Activated naive CD4-positive, alpha-beta T cell treated with anti-CD3 and anti-CD28 coated beads, Interleukin-2, amount 50 U/mL, for 16 hours (primary cell): Measurements from ENCODE around the gene CAPN7.

Experiments used
- DNase-seq: peaks from one replicate; pipeline ENCODE4 v3.0.0-alpha.2; 2020

CAPN7 gene

GRCh38 chr3:15255215-15255614 lies 49.2 kb downstream of the CAPN7 start:
- no peak for DNase-seq

- DNase-seq, result no peak
These were observed 50.9 kb downstream of the CAPN7 start for GRCh38 chr3:15256861-15257341.

DNA sequence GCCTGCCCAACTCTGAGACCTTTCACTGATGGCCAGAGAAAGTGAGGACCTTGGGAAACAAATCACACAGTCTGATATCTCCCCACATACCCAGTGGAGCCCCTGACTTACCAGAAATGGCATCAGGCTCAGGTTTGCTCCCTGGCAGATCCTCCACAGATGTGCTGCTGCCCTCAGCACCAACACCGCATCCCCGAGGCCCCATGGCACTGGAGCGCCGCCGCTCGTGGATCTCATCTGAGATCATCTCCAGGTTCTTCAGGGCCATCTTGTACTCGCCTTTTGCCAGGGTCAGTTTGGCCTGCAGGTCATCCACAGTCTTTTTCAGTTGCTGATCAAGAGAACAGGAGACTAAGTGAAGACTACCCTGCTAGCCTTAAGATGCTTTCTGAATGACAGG lies 52.7 kb downstream of the CAPN7 start:
- DNase-seq, result no peak

DNA sequence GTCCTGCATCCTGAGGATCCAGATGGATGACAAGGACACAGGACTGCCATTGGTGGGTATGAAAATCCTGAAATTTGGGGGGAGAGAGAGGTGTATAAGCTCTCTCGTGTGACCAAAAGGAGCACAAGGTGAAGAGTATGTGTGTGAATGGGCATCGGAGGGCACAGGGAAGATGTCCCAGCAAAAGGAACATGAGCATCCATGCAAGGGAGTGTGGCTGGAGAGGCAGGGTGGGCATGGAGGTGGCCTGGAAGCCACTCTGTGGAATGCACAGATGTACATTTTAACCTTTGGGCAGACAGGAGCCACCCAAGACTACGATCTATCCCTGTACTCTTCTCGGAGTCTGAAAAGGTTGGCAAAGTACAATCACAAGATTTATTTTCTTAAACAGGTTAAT lies 54.5 kb downstream of the CAPN7 start:
- no peak for DNase-seq

DNA sequence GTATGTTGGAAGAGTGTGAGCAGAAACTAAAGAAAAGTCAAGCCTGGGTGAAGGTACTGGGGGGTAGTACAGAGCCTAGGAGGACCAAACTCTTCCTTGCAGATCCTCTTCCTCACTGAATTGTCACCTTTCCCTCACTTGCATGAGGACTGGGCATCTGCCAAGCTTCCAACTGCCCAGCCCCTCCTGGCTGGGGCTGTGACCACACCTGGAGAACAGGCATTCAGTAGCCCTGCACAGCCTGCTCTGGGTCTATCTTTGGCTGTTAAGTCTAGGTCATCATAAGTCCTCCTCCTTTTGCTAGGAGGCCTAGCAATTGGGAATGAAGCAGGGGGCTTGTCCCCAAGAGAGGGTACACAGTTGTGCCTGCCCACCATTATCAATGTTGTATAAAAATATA lies 55.2 kb downstream of the CAPN7 start:
- no peak for DNase-seq

- DNase-seq, result no peak
These were observed 56.0 kb downstream of the CAPN7 start for GRCh38 chr3:15262021-15262420.

- no peak for DNase-seq
These were observed 57.1 kb downstream of the CAPN7 start for GRCh38 chr3:15263120-15263519.

DNA sequence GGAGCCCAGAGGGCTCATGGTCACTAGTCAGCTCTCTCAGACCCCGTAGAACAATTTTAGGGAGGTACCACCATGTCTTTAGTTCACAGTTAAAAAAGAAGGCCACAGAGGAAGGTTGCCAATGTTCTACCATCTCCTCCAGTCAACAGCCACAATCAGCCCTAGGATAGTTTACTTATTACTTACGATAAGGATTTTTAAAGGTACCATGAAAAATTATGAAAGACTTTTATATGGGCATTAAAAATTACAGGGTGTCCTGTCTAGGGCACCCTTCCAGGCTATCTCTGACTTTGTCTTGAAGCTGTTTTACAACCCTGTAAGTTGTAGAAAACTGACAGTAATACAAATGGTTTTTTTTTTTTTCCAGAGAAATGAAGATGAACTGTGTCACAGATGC lies 57.9 kb downstream of the CAPN7 start:
- DNase-seq, result no peak

GRCh38 chr3:15264486-15264885 lies 58.4 kb downstream of the CAPN7 start:
- DNase-seq, result no peak

DNA sequence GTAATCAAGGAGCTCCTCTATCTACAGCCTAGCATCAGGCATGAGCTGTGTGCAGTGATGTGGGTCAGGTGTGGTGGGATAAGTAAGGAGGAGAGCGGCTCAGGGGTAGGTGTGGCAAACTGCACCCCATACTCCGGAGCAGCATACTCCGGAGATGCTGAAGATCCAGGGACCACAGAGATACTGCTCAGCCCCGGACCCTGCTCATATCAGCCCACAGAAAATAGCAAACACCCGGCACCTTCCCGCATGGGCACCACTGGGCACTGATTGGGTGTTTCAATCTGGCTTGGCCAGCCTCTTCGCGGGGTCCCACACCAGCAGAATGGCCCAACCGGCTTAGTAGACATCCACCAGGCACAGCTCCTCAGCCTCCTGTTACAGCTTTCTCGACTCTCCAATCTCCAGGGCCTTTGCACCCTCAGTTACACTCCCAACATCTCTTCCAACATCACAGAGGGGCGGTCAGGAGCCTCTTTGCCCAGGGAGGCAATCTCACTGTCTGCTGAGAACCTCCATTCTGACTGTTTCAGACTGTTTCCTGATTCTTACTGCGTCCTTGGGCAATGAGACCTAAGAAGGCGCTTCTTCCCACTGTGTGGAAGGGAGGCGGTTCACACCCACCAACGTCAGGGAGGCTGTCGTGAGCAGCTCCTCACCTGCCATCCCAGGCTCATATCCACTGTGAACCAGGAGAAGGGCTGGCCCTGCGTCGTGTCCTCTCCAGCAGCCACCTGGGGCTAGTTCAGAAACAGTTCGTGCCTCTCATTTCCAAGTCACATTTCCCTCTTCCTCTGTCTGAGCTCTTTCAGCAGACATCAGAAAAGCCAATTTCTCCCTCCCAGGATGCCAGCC lies 59.8 kb downstream of the CAPN7 start:
- DNase-seq, result no peak

- no peak for DNase-seq
These were observed 60.7 kb downstream of the CAPN7 start for GRCh38 chr3:15266510-15267376.

GRCh38 chr3:15267502-15267901 lies 61.5 kb downstream of the CAPN7 start:
- no peak for DNase-seq

- DNase-seq, result peak; percentile 88
These were observed 62.1 kb downstream of the CAPN7 start for GRCh38 chr3:15268033-15268631.

GRCh38 chr3:15269091-15269989 lies 63.3 kb downstream of the CAPN7 start:
- peak; percentile 87 for DNase-seq

- DNase-seq, result no peak
These were observed 65.0 kb downstream of the CAPN7 start for GRCh38 chr3:15271030-15271429.

DNA sequence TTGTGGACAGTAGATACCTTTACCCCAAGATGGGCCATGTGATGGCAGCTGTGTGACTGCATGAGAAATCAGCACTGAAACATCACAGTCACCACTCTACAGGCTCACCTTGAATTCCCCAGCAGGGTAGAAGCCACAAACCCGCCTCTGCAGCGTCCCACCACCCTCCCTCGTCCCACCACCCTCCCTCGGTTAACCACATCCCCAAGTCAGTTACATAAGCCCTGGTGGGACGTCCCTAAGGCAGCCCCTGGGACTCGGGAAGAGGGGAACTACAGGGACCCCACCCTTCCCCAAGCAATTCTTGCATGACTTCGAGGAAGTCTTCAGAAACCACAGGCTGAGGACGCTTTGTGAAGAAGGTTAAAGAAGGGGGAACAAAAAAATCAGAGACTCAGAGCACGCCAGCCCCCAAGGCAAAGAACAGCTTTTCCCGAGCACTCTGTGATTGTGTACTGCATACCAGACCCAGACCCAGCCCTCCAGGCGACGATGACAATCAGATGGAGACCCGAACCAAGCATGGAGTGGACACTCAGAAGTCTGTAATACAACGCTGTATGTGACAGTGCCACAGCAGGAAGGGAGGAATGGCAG lies 65.8 kb downstream of the CAPN7 start:
- peak; percentile 74 for DNase-seq

- DNase-seq, result no peak
These were observed 66.6 kb downstream of the CAPN7 start for GRCh38 chr3:15272426-15273196.

DNA sequence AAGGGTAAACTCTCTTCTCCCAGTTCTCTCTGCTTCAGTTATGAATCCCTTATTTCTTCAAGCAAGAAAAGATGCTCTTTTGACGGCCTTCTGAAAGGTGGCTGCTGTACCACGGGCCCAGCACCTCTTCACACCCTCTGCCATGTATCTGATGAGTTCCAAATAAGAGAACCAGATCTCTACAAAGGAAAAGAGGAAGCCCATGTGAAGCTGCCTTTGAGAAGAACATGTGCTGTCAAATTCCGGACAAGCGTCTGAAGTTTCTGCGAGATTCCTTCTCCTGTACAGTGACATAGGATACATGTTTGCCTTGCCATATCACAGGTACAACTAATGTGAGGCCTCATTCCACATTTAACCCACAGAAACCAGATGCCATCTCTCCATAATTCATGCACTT lies 67.2 kb downstream of the CAPN7 start:
- DNase-seq, result no peak

GRCh38 chr3:15276028-15276724 lies 70.1 kb downstream of the CAPN7 start:
- DNase-seq, result no peak

DNA sequence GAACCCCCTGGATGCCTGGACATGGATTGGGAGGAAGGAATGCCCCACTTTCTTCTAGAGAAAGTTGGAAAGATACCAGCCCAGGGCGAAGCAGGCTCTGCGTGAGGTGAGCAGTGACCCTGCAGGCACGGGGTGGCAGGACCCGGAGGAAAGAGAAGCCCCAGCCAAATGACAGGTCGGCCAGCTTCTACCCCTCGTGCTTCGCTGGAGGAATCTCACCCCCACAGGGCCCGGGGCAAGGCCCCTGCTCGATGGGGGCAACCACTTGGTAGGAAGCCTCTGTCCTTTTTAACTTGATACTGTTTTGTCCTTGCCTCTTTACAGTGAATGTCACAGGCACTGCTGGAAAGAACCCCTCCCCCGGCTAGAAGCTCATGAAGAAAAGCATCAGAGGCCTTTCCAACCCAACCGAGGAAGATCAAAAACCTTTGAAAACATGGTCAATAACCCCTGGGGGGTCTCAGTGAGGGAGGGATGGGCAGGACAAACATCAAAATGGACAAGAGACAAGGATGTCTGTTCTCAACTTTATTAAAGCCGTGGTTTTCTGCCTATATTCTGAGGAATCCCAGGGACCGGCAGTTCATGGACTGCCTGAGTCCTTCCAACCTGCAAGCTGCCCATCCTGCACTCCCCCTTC lies 71.9 kb downstream of the CAPN7 start:
- DNase-seq, result no peak
